Fibroblast of pulmonary artery (primary cell): ENCODE measurements around the gene PLEKHG3.

Experiments used
- DNase-seq: peaks from one replicate; pipeline ENCODE4 v3.0.0-alpha.2; 2010; ENCODE audit warnings: low read depth
- H3K4me3 ChIP-seq: replicated peaks from 2 replicates; pipeline ENCODE4 v1.5.1; 2011; ENCODE audit warnings: low read depth, mild to moderate bottlenecking, control low read depth, low read length, moderate library complexity
- CTCF ChIP-seq: IDR thresholded peaks from 2 replicates; pipeline ENCODE4 v1.5.1; 2011; ENCODE audit warnings: mild to moderate bottlenecking, control low read depth, low read length, inconsistent platforms; ENCODE audit errors: missing control alignments

PLEKHG3 gene

GRCh38 chr14:64692189-64692985 lies 11.8 kb upstream of the PLEKHG3 start:
- DNase-seq, result no peak
- TF ChIP-seq CTCF, result no peak
- no peak overlapping the region for H3K4me3 ChIP-seq

GRCh38 chr14:64692986-64693809 lies 11.0 kb upstream of the PLEKHG3 start:
- no peak overlapping the region for H3K4me3 ChIP-seq
- DNase-seq, result no peak
- TF ChIP-seq CTCF, result no peak

GRCh38 chr14:64693810-64694165 lies 10.4 kb upstream of the PLEKHG3 start:
- no peak for TF ChIP-seq CTCF
- no peak overlapping the region for H3K4me3 ChIP-seq
- no peak for DNase-seq

- no peak for TF ChIP-seq CTCF
- DNase-seq, result no peak
- H3K4me3 ChIP-seq, result no peak overlapping the region
These were observed 9.2 kb upstream of the PLEKHG3 start for GRCh38 chr14:64695071-64695470.

GRCh38 chr14:64696355-64696857 lies 7.8 kb upstream of the PLEKHG3 start:
- DNase-seq, result no peak
- TF ChIP-seq CTCF, result no peak
- H3K4me3 ChIP-seq, result no peak overlapping the region

GRCh38 chr14:64698903-64699302 lies 5.3 kb upstream of the PLEKHG3 start:
- no peak for DNase-seq

More at GRCh38 chr14:64698903-64699302, 5.3 kb upstream of the PLEKHG3 start:
- no peak for TF ChIP-seq CTCF
- H3K4me3 ChIP-seq, result no peak overlapping the region
